Spleen (tissue), 11 donors: ENCODE data around the gene PPP1R9B. TPM values are rescaled to one million over a fixed set of nuclear protein-coding genes. Genes with fewer than 3 reads are reported as not detected.
A peak's percentile ranks its signal among the peaks of the same experiment; 100 is the strongest.

Experiments
- DNase-seq: peaks from one replicate; pipeline ENCODE4 v3.0.0-alpha.2; 2020
- H3K27ac ChIP-seq, 8 donors: fragments of 200-600 bp; sonication (generic) in 7 of 8; 1 replicate in 4 of 8; 2 replicates in 4 of 8; pipeline versions ENCODE4 v1.5.0 to v1.8.0; 2016 to 2021; ENCODE audit warnings: inconsistent platforms in 4 of 8, mild to moderate bottlenecking in 4 of 8, moderate library complexity in 1 of 8
- H3K27me3 ChIP-seq, 7 donors: fragments of 200-600 bp; sonication (generic) in 6 of 7; replicated peaks in 1 of 7; 1 replicate in 4 of 7; 2 replicates in 3 of 7; pipeline versions ENCODE4 v1.5.0 to v1.8.0; 2016 to 2021; ENCODE audit warnings: inconsistent platforms in 3 of 7, mild to moderate bottlenecking in 1 of 7
- H3K36me3 ChIP-seq, 6 donors: fragments of 200-600 bp; sonication (generic) in 5 of 6; 1 replicate in 4 of 6; 2 replicates in 2 of 6; pipeline versions ENCODE4 v1.5.0 to v1.8.0; 2016 to 2021; ENCODE audit warnings: inconsistent platforms in 2 of 6
- H3K4me1 ChIP-seq, 6 donors: fragments of 200-600 bp; sonication (generic) in 5 of 6; 1 replicate in 3 of 6; 2 replicates in 3 of 6; pipeline versions ENCODE4 v1.5.0 to v1.8.0; 2016 to 2021; ENCODE audit warnings: inconsistent platforms in 3 of 6
- H3K4me3 ChIP-seq, 8 donors: fragments of 200-600 bp; sonication (generic) in 7 of 8; 1 replicate in 4 of 8; 2 replicates in 4 of 8; pipeline versions ENCODE4 v1.5.0 to v1.8.0; 2016 to 2021; ENCODE audit warnings: inconsistent platforms in 4 of 8, mild to moderate bottlenecking in 4 of 8, moderate library complexity in 2 of 8
- H3K9me3 ChIP-seq, 8 donors: fragments of 200-600 bp; sonication (generic) in 7 of 8; 1 replicate in 4 of 8; 2 replicates in 4 of 8; pipeline versions ENCODE4 v1.5.0 to v1.8.0; 2016 to 2021; ENCODE audit warnings: inconsistent platforms in 4 of 8
- CTCF ChIP-seq, 11 experiments: fragments of 200-600 bp in 7 of 11; fragments of 450-650 bp in 4 of 11; sonication (generic) in 4 of 11; IDR thresholded peaks in 8 of 11; conservative IDR thresholded peaks in 3 of 11; 1 replicate in 7 of 11; 2 replicates in 4 of 11; pipeline versions ENCODE4 v1.4.0 to v1.8.0; 2016 to 2021; ENCODE audit warnings: antibody characterized with exemption in 11 of 11, inconsistent platforms in 4 of 11, mild to moderate bottlenecking in 1 of 11
- POLR2A ChIP-seq, 3 donors: fragments of 450-650 bp; IDR thresholded peaks; one replicate each; pipeline ENCODE4 v1.5.1; 2017; ENCODE audit warnings: antibody characterized with exemption in 3 of 3, mild to moderate bottlenecking in 1 of 3
- POLR2AphosphoS5 ChIP-seq, 3 donors: sonication (generic); formaldehyde crosslinking; IDR thresholded peaks; one replicate each; pipeline ENCODE4 v1.5.1; 2017; ENCODE audit warnings: antibody characterized with exemption in 3 of 3
- WGBS, 5 donors: extraction: QIAGEN DNeasy Blood & Tissue Kit in 3 of 5; methylation state at CpG; one replicate each; pipeline versions ENCODE4 v1.1.5 to v1.1.7; 2013 to 2018; 5-methylcytosine and 5-hydroxymethylcytosine counted together
- intact Hi-C: fragments of 100-400 bp; cut with DNase I; formaldehyde crosslinking; loops from one replicate; pipeline ENCODE4 v1.15.0; 2023; ENCODE audit warnings: low total_unique reads
- polyA plus RNA-seq, 3 donors: library from polyadenylated mRNA; stranded (reverse); fragments of 200-250 nt; gene quantifications; one replicate each; pipeline ENCODE4 v1.2.1, GENCODE V29; 2013
- total RNA-seq, 7 donors: library from RNA; depleted of rRNA in 3 of 7; stranded (reverse); fragments of >200 nt in 3 of 7; fragmentation: NEBNext Ultra II Directional in 4 of 7; extraction: Animal tissue kit (Norgen Biotek cat#: 25700) in 4 of 7; gene quantifications; one replicate each; pipeline versions ENCODE4 v1.1.0 to v1.2.1, GENCODE V29; 2016 to 2021
- donor health status: healthy with polysubstance abuse.
- donor health status: DM: no; HTN: no; CAD: no; lungs with moderate emphysema.
- donor health status: DM: no; HTN: no; CAD: no.
- donor health status: Bipolar disorder and iron deficiency.
- donor health status: healthy.
- donor health status: DM: no; HTN: no; CAD: no.
- donor health status: DM: yes; HTN: yes; CAD: no.

The PPP1R9B gene
- total and polyA plus RNA-seq, 10 donors: 30.0 to 136 (median 86.2) TPM

DNA sequence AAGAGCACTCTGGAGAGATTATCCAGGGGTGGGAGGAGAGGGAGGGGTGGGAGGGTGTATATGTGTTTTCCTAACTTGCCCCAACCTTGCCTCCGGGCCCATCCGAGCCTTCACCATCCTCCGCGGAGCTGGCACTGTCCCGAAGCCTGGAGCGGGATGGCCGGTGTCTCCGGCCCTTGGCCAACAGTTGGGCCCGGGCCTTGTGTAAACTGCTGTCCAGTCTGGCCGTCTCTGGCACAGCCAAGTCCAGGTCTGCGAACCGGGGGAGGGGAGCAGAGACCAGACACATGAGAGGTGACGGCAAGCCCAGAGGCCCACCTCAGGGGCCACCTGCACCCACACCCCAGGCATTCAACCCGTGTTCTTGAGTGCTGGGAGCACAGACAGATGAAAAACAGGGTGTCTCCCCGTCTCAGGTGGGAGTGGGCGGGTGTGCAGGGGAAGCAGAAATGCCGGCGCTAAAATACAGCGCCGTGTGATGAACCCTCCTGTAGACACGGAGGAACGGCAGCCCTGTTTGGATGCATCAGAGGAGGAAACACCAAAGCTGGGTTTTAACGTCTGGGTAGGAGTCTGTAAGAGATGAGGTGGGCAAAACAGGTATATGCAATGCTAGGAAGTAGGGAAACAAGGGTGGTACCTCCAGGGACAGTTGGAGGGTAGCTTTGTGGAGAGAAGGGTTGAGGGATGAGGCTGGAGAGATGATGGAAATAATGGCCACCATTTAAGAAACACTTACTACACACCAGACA lies 32.2 kb downstream of the PPP1R9B start:
- intact Hi-C loops: loop anchor here (10.0 kb wide), 1 partner anchor 177 kb away; no protein-coding TSS in a partner anchor

GRCh38 chr17:50117202-50118051 lies 33.0 kb downstream of the PPP1R9B start:
- H3K27ac ChIP-seq: no peak overlapping the region
- no peaks in the 10 kb centered on the region for H3K36me3 ChIP-seq
- 8 to 12% (median 10%) methylated on average over 11 to 64 of the region's 64 CpGs for WGBS, 5 donors
- intact Hi-C loops: loop anchor here (10.0 kb wide), 1 partner anchor 177 kb away; no protein-coding TSS in a partner anchor
- peak; percentile 25 to 73 (median 52) for TF ChIP-seq CTCF (IDR thresholded peaks at IDR 0.05 in 8 of 11, conservative IDR thresholded peaks at IDR 0.05 in 3 of 11)
- no peak for TF ChIP-seq POLR2A (IDR thresholded peaks at IDR 0.05)
- peak in 2 of 3 donors; percentile 50 to 58 for TF ChIP-seq POLR2AphosphoS5 (IDR thresholded peaks at IDR 0.05)
- DNase-seq: peak; percentile 87
- no peaks in the 10 kb centered on the region for H3K9me3 ChIP-seq
- peak overlapping the region in 5 of 8 donors; percentile 12 to 60 (median 25) for H3K4me3 ChIP-seq
- H3K4me1 ChIP-seq: peaks cover 5 to 40% (median 19%) of the 10 kb centered on the region in 6 donors
- peaks cover 0 to 57% (median 12%) of the 10 kb centered on the region in 7 donors for H3K27me3 ChIP-seq

More for the DNA sequence above, 32.2 kb downstream of the PPP1R9B start:
- no peak for DNase-seq
- WGBS, 5 donors: 86 to 92% (median 91%) methylated on average over 22 to 23 of the region's 23 CpGs
- H3K27ac ChIP-seq: no peak overlapping the region
- H3K27me3 ChIP-seq: peaks cover 0 to 57% (median 12%) of the 10 kb centered on the region in 7 donors
- no peak overlapping the region for H3K4me3 ChIP-seq
- H3K9me3 ChIP-seq: no peaks in the 10 kb centered on the region
- H3K36me3 ChIP-seq: no peaks in the 10 kb centered on the region
- no peak for TF ChIP-seq CTCF (IDR thresholded peaks at IDR 0.05 in 8 of 11, conservative IDR thresholded peaks at IDR 0.05 in 3 of 11)
- TF ChIP-seq POLR2A (IDR thresholded peaks at IDR 0.05): no peak
- no peak for TF ChIP-seq POLR2AphosphoS5 (IDR thresholded peaks at IDR 0.05)
- H3K4me1 ChIP-seq: peaks cover 5 to 32% (median 17%) of the 10 kb centered on the region in 6 donors

GRCh38 chr17:50115756-50116155 lies 34.7 kb downstream of the PPP1R9B start:
- Histone ChIP-seq H3K36me3 (peaks cover 0 to 5% (median 0%) of the 10 kb centered on the region in 6 donors), H3K27me3 (peaks cover 0 to 57% (median 12%) of the 10 kb centered on the region in 7 donors), H3K9me3 (no peaks in the 10 kb centered on the region), H3K27ac (no peak overlapping the region), H3K4me3 (no peak overlapping the region), H3K4me1 (peaks cover 9 to 57% (median 32%) of the 10 kb centered on the region in 6 donors)
- TF ChIP-seq POLR2AphosphoS5 (IDR thresholded peaks at IDR 0.05) (peak in 2 of 3 donors; percentile 22 to 52), POLR2A (IDR thresholded peaks at IDR 0.05) (no peak), CTCF (IDR thresholded peaks at IDR 0.05 in 8 of 11, conservative IDR thresholded peaks at IDR 0.05 in 3 of 11) (no peak)
- DNase-seq: no peak
- WGBS, 5 donors: 41 to 54% (median 48%) methylated on average over 12 to 17 of the region's 17 CpGs
- intact Hi-C loops: loop anchor here (10.0 kb wide), 1 partner anchor 179 kb away; no protein-coding TSS in a partner anchor
